AML-193 (cell line): Measurements from ENCODE around the gene PGM2.

Source experiments
- DNase-seq, 2 experiments: peaks; one replicate each; lab custom pipeline; 2025; lab: John Stamatoyannopoulos, UW

The PGM2 gene

GRCh38 chr4:37902738-37903693 is 76.5 kb downstream of the PGM2 start:
- no peak for DNase-seq

GRCh38 chr4:37903901-37904300 is 77.4 kb downstream of the PGM2 start:
- DNase-seq, result no peak

- DNase-seq, result no peak
These were observed 78.3 kb downstream of the PGM2 start for GRCh38 chr4:37904824-37905223.

- no peak for DNase-seq
These were observed 79.2 kb downstream of the PGM2 start for GRCh38 chr4:37905533-37906169.

DNA sequence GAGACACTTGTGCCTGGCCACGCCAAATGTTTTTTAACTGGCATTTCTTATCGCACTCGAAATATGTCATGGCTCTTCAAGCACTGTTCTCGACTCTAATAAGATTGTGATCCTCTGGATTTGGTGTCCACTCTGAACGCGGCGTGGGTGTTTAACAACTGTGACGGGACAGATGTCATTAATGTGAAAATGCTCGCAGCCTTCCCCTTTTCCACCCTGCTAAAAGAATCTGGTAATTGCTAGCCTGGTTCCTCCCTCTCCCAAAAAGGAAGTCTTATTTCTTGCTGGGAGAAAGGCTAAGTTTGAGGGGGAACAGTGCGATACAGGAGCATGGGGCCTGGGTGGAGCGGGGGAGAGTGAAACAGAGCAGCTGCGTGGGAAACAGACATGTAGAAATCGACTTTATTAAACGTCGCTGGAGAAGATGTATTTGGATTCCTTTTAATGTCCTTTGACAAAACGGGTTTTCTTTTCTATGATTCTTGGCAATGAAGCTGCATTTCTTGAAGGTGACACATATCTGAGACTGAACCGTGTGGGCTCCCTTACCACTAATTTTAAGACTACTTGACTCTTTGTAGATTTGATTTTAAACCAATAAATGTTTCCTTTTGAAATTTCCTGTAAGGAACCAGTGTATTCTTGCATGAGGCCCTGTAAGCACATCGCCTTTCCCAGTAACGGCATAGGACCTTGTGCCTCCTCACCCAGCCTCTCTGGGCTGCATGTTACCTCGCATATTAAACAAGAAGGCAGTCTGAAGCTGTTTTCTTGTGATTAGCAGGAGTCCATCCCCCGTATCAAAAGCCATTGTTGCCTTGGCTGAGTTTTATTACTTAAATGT is 82.2 kb downstream of the PGM2 start:
- DNase-seq, result no peak

DNA sequence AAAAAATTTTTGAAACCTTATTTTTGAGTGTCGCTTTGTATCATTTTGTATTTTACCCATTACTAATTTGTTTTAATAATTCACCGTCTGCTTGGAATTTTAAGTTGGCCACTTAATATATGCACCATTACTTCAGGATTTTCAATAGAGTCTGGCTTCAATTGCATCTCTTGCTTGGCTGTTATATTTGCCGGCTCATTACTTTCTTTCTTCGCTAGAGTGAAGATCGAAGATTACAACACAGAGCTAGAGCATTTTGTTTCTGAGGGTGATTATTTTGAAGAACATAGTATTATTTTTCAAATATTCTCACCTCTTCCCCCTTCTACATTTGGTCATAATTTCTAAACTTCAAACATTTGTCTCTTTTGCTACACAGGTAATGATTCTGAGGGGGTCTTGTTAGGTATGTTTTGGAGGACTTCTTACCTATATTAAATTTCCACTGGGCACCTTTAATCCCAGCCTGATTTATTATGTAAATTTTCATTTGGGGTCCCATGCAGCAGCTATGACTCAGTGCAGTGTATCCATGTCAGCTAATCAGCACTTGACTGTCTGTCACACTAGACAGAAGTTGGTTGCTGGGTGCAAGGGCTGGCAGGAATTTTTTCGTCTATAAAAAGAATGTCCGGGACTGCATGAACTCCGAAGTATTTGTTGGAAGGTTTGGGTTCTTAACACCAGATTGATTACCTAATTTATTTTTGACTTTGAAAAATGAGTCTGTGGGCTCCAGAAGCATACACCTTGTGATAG is 83.0 kb downstream of the PGM2 start:
- no peak for DNase-seq

DNA sequence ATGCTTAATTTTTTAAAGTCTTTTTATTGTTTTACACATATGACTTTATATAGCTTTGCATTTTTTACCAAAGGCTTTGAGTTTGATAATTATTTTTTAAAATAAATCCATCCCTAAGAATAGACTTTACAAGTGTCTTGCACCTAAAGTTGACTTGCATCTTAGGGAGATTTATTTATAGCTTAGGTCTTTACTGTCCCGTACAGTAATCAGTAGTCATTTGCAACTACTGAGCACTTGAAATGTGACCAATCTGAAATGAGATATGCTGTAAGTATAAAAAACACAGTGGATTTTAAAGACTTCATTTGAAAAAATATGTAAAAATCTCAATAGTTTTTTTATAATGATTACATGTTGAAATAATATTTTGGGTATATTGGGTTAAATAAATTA is 83.6 kb downstream of the PGM2 start:
- DNase-seq, result no peak
